Left renal cortex interstitium (tissue), 4 donors: ENCODE measurements around the gene GAGE10. TPM values are rescaled to one million over a fixed set of nuclear protein-coding genes. Genes with fewer than 3 reads are reported as not detected.

ENCODE experiments used
- DNase-seq, 4 donors: peaks; one replicate each; pipeline ENCODE4 v3.0.0-alpha.2; 2013; ENCODE audit warnings: low read depth in 4 of 4, low spot score in 2 of 4, missing footprints in 1 of 4
- polyA plus RNA-seq, 4 donors: library from polyadenylated mRNA; unstranded; fragments of 120-200 nt; gene quantifications; one replicate each; pipeline ENCODE4 v1.2.1, GENCODE V29; 2013; ENCODE audit not compliant: insufficient read length in 4 of 4

The GAGE10 gene
- polyA plus RNA-seq = under 1 TPM in 1 of 4 donors, not detected in 3; 0.24 TPM

- DNase-seq = no peak
Observed at GRCh38 chrX:49303346-49303745, at the start of gene GAGE10. Gene GAGE10, plus strand, starts transcription at chrX:49303646. Its CDS starts 1,214 bp downstream, at chrX:49304860.

- no peak for DNase-seq
Observed at GRCh38 chrX:49254639-49255038, 48.8 kb upstream of the GAGE10 start.

- DNase-seq = no peak
Observed at GRCh38 chrX:49256268-49256995, 47.0 kb upstream of the GAGE10 start.

GRCh38 chrX:49257074-49257790, 46.2 kb upstream of the GAGE10 start:
- DNase-seq = no peak

GRCh38 chrX:49257846-49258748, 45.3 kb upstream of the GAGE10 start:
- DNase-seq = no peak

- no peak for DNase-seq
Observed at GRCh38 chrX:49258749-49259124, 44.7 kb upstream of the GAGE10 start.

GRCh38 chrX:49260221-49260985, 43.0 kb upstream of the GAGE10 start:
- no peak for DNase-seq

- no peak for DNase-seq
Observed at GRCh38 chrX:49262603-49263002, 40.8 kb upstream of the GAGE10 start.

GRCh38 chrX:49263631-49264030, 39.8 kb upstream of the GAGE10 start:
- no peak for DNase-seq

GRCh38 chrX:49264460-49264859, 39.0 kb upstream of the GAGE10 start, which contains the start of gene FOXP3:
Gene FOXP3, minus strand, starts transcription at chrX:49264710. Its CDS starts 6,205 bp downstream, at chrX:49258505.
- DNase-seq = no peak

- DNase-seq = no peak
Observed at GRCh38 chrX:49266523-49267445, 36.7 kb upstream of the GAGE10 start.

- no peak for DNase-seq
Observed at GRCh38 chrX:49268702-49269009, 34.8 kb upstream of the GAGE10 start.

GRCh38 chrX:49269010-49269766, 34.3 kb upstream of the GAGE10 start:
- DNase-seq = peak; percentile 86 to 93 (median 90)

GRCh38 chrX:49269767-49270248, 33.6 kb upstream of the GAGE10 start, which contains the start of gene PPP1R3F:
Gene PPP1R3F, plus strand, starts transcription at chrX:49269793. Its CDS starts 77 bp downstream, at chrX:49269870.
- no peak for DNase-seq

- DNase-seq = no peak
Observed at GRCh38 chrX:49270249-49270921, 33.1 kb upstream of the GAGE10 start.

- no peak for DNase-seq
Observed at GRCh38 chrX:49271341-49271740, 32.1 kb upstream of the GAGE10 start.

GRCh38 chrX:49272421-49272820, 31.0 kb upstream of the GAGE10 start:
- no peak for DNase-seq
